Astrocyte (in vitro differentiated cells and primary cell): ENCODE results near the gene SMIM3.
"Not testable (repeated sequence)": the region's sequence is repeated elsewhere in the genome, so short reads cannot be mapped to it uniquely, and the experiment has no call there.

Source experiments
- EZH2 ChIP-seq: IDR thresholded peaks from 2 replicates; pipeline ENCODE4 v1.6.1; 2012; ENCODE audit warnings: mild to moderate bottlenecking, low read length, inconsistent platforms; ENCODE audit not compliant: insufficient read depth
- TF ChIP-seq, protein P1 (sequence below): IDR thresholded peaks from 2 replicates; pipeline ENCODE4 v1.5.1; 2011; ENCODE audit warnings: low read depth, mild to moderate bottlenecking, inconsistent platforms, low read length, moderate library complexity; ENCODE audit not compliant: insufficient read depth

GRCh38 chr5:150743142-150743488 lies 35.4 kb upstream of the SMIM3 start:
- TF ChIP-seq, protein P1, sequence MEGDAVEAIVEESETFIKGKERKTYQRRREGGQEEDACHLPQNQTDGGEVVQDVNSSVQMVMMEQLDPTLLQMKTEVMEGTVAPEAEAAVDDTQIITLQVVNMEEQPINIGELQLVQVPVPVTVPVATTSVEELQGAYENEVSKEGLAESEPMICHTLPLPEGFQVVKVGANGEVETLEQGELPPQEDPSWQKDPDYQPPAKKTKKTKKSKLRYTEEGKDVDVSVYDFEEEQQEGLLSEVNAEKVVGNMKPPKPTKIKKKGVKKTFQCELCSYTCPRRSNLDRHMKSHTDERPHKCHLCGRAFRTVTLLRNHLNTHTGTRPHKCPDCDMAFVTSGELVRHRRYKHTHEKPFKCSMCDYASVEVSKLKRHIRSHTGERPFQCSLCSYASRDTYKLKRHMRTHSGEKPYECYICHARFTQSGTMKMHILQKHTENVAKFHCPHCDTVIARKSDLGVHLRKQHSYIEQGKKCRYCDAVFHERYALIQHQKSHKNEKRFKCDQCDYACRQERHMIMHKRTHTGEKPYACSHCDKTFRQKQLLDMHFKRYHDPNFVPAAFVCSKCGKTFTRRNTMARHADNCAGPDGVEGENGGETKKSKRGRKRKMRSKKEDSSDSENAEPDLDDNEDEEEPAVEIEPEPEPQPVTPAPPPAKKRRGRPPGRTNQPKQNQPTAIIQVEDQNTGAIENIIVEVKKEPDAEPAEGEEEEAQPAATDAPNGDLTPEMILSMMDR: not testable (repeated sequence)
- TF ChIP-seq EZH2: not testable (repeated sequence)
